DMS53 treated with DMSO at 0.1 percent for 48 hours (cell line): ENCODE data around the gene SLC19A2.

Experiments
- DNase-seq: peaks from one replicate; lab custom pipeline; 2025; ENCODE audit not compliant: unreplicated experiment; lab: John Stamatoyannopoulos, UW

The SLC19A2 gene

DNA sequence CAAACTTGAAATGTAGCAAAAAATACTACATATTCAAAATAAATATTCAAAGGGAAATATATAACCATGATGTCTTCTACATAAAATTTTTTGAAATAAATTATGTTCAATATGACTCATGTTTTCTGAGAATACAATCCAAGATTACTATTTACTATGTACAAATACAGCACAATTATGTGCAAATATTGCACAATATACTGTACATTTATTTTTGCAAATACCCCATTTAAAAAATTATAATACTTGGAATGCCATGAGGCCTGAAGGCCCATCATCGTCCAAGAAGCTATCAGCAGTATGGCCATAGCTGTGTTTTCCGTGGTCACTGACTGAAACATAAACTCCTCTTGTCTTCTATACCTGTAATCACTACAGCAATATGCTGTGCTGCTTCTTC is 70.8 kb downstream of the SLC19A2 start:
- peak; percentile 8 for DNase-seq
